Body of pancreas (tissue), 4 donors: ENCODE measurements around the gene PRDM16. TPM values are rescaled to one million over a fixed set of nuclear protein-coding genes. Genes with fewer than 3 reads are reported as not detected.

ENCODE experiments used
- ATAC-seq: fragments of 150-250 bp; one replicate; pipeline ENCODE4 v1.9.1; 2016
- DNase-seq, 4 donors: peaks; one replicate each; pipeline ENCODE4 v3.0.0-alpha.2; 2019
- H3K27ac ChIP-seq, 4 donors: fragments of 200-600 bp; sonication (generic); 1 replicate in 3 of 4; 2 replicates in 1 of 4; pipeline versions ENCODE4 v1.5.1 to v1.6.1; 2016 to 2019; ENCODE audit warnings: mild to moderate bottlenecking in 1 of 4, mixed read lengths in 1 of 4, moderate library complexity in 1 of 4
- H3K27me3 ChIP-seq, 2 donors: fragments of 200-600 bp; sonication (generic); one replicate each; pipeline ENCODE4 v1.6.0; 2016; ENCODE audit warnings: mild to moderate bottlenecking in 1 of 2
- H3K36me3 ChIP-seq, 2 donors: fragments of 200-600 bp; sonication (generic); replicated peaks in 1 of 2; 2 replicates each; pipeline ENCODE4 v1.5.1; 2016; ENCODE audit warnings: low read depth in 2 of 2; ENCODE audit not compliant: insufficient read depth in 1 of 2
- H3K4me1 ChIP-seq: fragments of 200-600 bp; sonication (generic); one replicate; pipeline ENCODE4 v1.6.0; 2016
- H3K4me3 ChIP-seq, 2 donors: fragments of 200-600 bp; sonication (generic); 1 replicate in 1 of 2; 2 replicates in 1 of 2; pipeline ENCODE4 v1.5.1; 2016 to 2019
- H3K9me3 ChIP-seq, 3 donors: fragments of 200-600 bp; sonication (generic); 1 replicate in 2 of 3; 2 replicates in 1 of 3; pipeline ENCODE4 v1.5.1; 2016
- CTCF ChIP-seq, 7 experiments: fragments of 450-650 bp in 4 of 7; fragments of 200-600 bp in 3 of 7; sonication (generic) in 3 of 7; IDR thresholded peaks; one replicate each; pipeline ENCODE4 v1.5.1; 2016 to 2019; ENCODE audit warnings: antibody characterized with exemption in 7 of 7
- POLR2A ChIP-seq, 3 donors: fragments of 450-650 bp; IDR thresholded peaks; one replicate each; pipeline ENCODE4 v1.6.1; 2016; ENCODE audit warnings: antibody characterized with exemption in 3 of 3, mild to moderate bottlenecking in 2 of 3
- WGBS, 2 donors: methylation state at CpG; one replicate each; pipeline ENCODE4 v1.1.5; 2017; 5-methylcytosine and 5-hydroxymethylcytosine counted together
- intact Hi-C: fragments of 100-400 bp; cut with DNase I; formaldehyde crosslinking; loops from one replicate; pipeline ENCODE4 v1.15.1; 2023
- total RNA-seq, 2 donors: library from RNA; depleted of rRNA; stranded (reverse); fragments of >200 nt; gene quantifications; one replicate each; pipeline ENCODE4 v1.1.0, GENCODE V29; 2016

PRDM16 gene
- total RNA-seq, 2 donors from 2014 or later: 15.2 to 16.6 TPM

- H3K36me3 ChIP-seq: no peaks in the 10 kb centered on the region
- H3K27me3 ChIP-seq: no peaks in the 10 kb centered on the region
- H3K9me3 ChIP-seq: no peaks in the 10 kb centered on the region
- peaks cover 4% of the 10 kb centered on the region for H3K4me1 ChIP-seq
- no peak overlapping the region for H3K4me3 ChIP-seq
- WGBS, 2 donors: 86 to 90% methylated on average over 2 to 27 of the region's 28 CpGs
- no peak for ATAC-seq
- no peak for TF ChIP-seq CTCF (IDR thresholded peaks at IDR 0.05)
- no peak for TF ChIP-seq POLR2A (IDR thresholded peaks at IDR 0.05)
- no peak overlapping the region for H3K27ac ChIP-seq
- intact Hi-C loops: no loop called here
- DNase-seq: peak in 1 of 4 donors; percentile 3
Measured at GRCh38 chr1:3021801-3022401, 47.1 kb upstream of the PRDM16 start.

GRCh38 chr1:3022511-3022973, 46.5 kb upstream of the PRDM16 start:
- H3K27ac ChIP-seq: no peak overlapping the region
- 89 to 90% methylated on average over 3 to 18 of the region's 18 CpGs for WGBS, 2 donors
- no peaks in the 10 kb centered on the region for H3K36me3 ChIP-seq
- no peaks in the 10 kb centered on the region for H3K9me3 ChIP-seq
- intact Hi-C loops: no loop called here
- DNase-seq: peak in 1 of 4 donors; percentile 2
- H3K4me1 ChIP-seq: peaks cover 3% of the 10 kb centered on the region
- ATAC-seq: no peak
- no peak for TF ChIP-seq POLR2A (IDR thresholded peaks at IDR 0.05)
- no peak for TF ChIP-seq CTCF (IDR thresholded peaks at IDR 0.05)
- H3K27me3 ChIP-seq: no peaks in the 10 kb centered on the region
- H3K4me3 ChIP-seq: no peak overlapping the region

GRCh38 chr1:3022976-3023375, 46.0 kb upstream of the PRDM16 start:
- Histone ChIP-seq H3K4me3 (no peak overlapping the region), H3K4me1 (no peaks in the 10 kb centered on the region), H3K36me3 (no peaks in the 10 kb centered on the region), H3K9me3 (no peaks in the 10 kb centered on the region), H3K27me3 (no peaks in the 10 kb centered on the region), H3K27ac (no peak overlapping the region)
- WGBS, 2 donors: 80 to 91% methylated on average over 14 of the region's 14 CpGs
- TF ChIP-seq POLR2A (IDR thresholded peaks at IDR 0.05): no peak
- TF ChIP-seq CTCF (IDR thresholded peaks at IDR 0.05): no peak
- ATAC-seq (no peak), DNase-seq (peak in 1 of 4 donors; percentile 2)
- intact Hi-C loops: no loop called here

- H3K27ac ChIP-seq: no peak overlapping the region
- H3K4me1 ChIP-seq: no peaks in the 10 kb centered on the region
- no peaks in the 10 kb centered on the region for H3K27me3 ChIP-seq
- TF ChIP-seq POLR2A (IDR thresholded peaks at IDR 0.05) (no peak), CTCF (IDR thresholded peaks at IDR 0.05) (no peak)
- 78 to 85% methylated on average over 9 of the region's 9 CpGs for WGBS, 2 donors
- intact Hi-C loops: no loop called here
- DNase-seq (no peak), ATAC-seq (no peak)
- H3K4me3 ChIP-seq: no peak overlapping the region
- no peaks in the 10 kb centered on the region for H3K9me3 ChIP-seq
- H3K36me3 ChIP-seq: no peaks in the 10 kb centered on the region
Measured at GRCh38 chr1:3024019-3024418, 45.0 kb upstream of the PRDM16 start.

GRCh38 chr1:3024588-3024987, 44.4 kb upstream of the PRDM16 start:
- WGBS, 2 donors: 72 to 78% methylated on average over 10 to 11 of the region's 11 CpGs
- Histone ChIP-seq H3K27ac (no peak overlapping the region), H3K9me3 (no peaks in the 10 kb centered on the region), H3K36me3 (no peaks in the 10 kb centered on the region), H3K4me1 (no peaks in the 10 kb centered on the region), H3K4me3 (no peak overlapping the region), H3K27me3 (no peaks in the 10 kb centered on the region)
- TF ChIP-seq POLR2A (IDR thresholded peaks at IDR 0.05): no peak
- TF ChIP-seq CTCF (IDR thresholded peaks at IDR 0.05): no peak
- intact Hi-C loops: no loop called here
- ATAC-seq: no peak
- no peak for DNase-seq
